GM21515 (cell line): ENCODE measurements around the gene FCAR.
"Not testable (repeated sequence)": the region's sequence is repeated elsewhere in the genome, so short reads cannot be mapped to it uniquely, and the experiment has no call there.

Source experiments
- ATAC-seq: cut with Tn5 transposase; IDR thresholded peaks from one replicate; pipeline ENCODE4 v1.9.1; 2021; ENCODE audit not compliant: unreplicated experiment

Gene FCAR

GRCh38 chr19:54893406-54893805 is 19.4 kb downstream of the FCAR start:
- ATAC-seq, result no peak

- ATAC-seq, result not testable (repeated sequence)
Observed at GRCh38 chr19:54894106-54894505, 20.1 kb downstream of the FCAR start.

GRCh38 chr19:54896036-54896435 is 22.0 kb downstream of the FCAR start:
- ATAC-seq, result no peak

GRCh38 chr19:54898685-54899084 is 24.6 kb downstream of the FCAR start:
- not testable (repeated sequence) for ATAC-seq

GRCh38 chr19:54899646-54900045 is 25.6 kb downstream of the FCAR start:
- ATAC-seq, result not testable (repeated sequence)

GRCh38 chr19:54901153-54901552 is 27.1 kb downstream of the FCAR start:
- ATAC-seq, result not testable (repeated sequence)

GRCh38 chr19:54902061-54902460 is 28.0 kb downstream of the FCAR start:
- ATAC-seq, result no peak

- no peak for ATAC-seq
Observed at GRCh38 chr19:54903303-54903702, 29.3 kb downstream of the FCAR start.

- not testable (repeated sequence) for ATAC-seq
Observed at GRCh38 chr19:54904261-54904660, 30.2 kb downstream of the FCAR start.

GRCh38 chr19:54905421-54905802 is 31.4 kb downstream of the FCAR start:
- ATAC-seq, result no peak

- ATAC-seq, result no peak
Observed at GRCh38 chr19:54905803-54906511, 31.9 kb downstream of the FCAR start, which contains the start of gene NCR1. Gene NCR1, plus strand, starts transcription at chr19:54906148. Its CDS starts 40 bp downstream, at chr19:54906188.

GRCh38 chr19:54906819-54907218 is 32.8 kb downstream of the FCAR start:
- no peak for ATAC-seq

GRCh38 chr19:54907899-54908298 is 33.9 kb downstream of the FCAR start:
- ATAC-seq, result not testable (repeated sequence)

- ATAC-seq, result no peak
Observed at GRCh38 chr19:54916822-54917221, 42.8 kb downstream of the FCAR start.

GRCh38 chr19:54918499-54918898 is 44.5 kb downstream of the FCAR start:
- ATAC-seq, result no peak

- not testable (repeated sequence) for ATAC-seq
Observed at GRCh38 chr19:54919646-54920563, 45.9 kb downstream of the FCAR start.

- ATAC-seq, result no peak
Observed at GRCh38 chr19:54921082-54921481, 47.0 kb downstream of the FCAR start.

- ATAC-seq, result no peak
Observed at GRCh38 chr19:54923276-54923675, 49.2 kb downstream of the FCAR start.

GRCh38 chr19:54928299-54928698 is 54.3 kb downstream of the FCAR start:
- no peak for ATAC-seq

- ATAC-seq, result no peak
Observed at GRCh38 chr19:54937926-54938325, 63.9 kb downstream of the FCAR start.

GRCh38 chr19:54938906-54939305 is 64.9 kb downstream of the FCAR start:
- no peak for ATAC-seq

GRCh38 chr19:54939538-54939937 is 65.5 kb downstream of the FCAR start:
- not testable (repeated sequence) for ATAC-seq
